ENCODE measurements around the gene CAMSAP2.

DNA sequence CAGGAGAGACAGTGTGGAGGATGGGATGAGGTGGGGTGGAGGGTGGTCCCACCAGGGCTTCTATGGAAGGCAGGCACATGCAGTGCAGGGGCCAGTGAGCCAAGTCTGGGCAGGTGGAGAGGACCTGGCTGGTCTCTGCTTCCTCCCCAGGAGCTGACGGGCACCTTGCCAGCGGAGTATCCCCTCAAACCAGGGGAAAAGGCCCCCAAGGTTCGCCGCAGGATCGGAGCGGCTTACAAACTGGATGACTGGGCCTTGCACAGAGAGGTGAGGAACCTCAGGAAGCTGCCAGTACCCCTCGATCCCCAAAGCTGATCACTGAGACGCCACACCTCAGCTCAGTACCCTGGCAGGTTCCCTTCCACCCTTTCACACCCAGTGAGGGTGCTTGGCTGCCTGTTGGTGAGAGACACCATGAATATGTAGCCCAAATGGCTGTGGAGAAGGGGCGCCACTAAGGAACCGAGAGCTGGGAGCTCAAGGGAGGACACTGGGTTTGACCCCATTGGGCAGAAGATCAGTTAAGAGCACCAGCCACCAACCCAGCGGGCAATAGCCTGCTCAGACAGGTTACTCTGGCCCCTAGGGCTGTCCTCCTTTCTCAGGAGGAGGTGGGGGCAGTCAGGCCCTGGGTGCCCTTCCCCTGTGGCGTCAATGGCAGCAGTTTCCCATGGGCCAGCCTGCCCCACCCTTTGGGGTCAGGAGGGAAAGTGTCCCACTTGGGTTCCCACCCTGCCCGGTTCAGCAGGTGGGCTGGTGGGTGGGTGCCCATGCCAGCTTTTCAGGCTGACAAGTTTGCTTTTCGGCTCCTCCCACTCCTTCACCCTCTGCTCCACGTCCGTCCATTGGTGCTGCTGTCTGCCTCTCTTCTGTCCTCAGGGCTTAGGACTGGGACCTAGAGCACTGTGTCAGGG, 161.5 kb downstream of the CAMSAP2 start:
- no peak for TF ChIP-seq POLR2A (IDR thresholded peaks at IDR 0.05)
- TF ChIP-seq, protein P1, sequence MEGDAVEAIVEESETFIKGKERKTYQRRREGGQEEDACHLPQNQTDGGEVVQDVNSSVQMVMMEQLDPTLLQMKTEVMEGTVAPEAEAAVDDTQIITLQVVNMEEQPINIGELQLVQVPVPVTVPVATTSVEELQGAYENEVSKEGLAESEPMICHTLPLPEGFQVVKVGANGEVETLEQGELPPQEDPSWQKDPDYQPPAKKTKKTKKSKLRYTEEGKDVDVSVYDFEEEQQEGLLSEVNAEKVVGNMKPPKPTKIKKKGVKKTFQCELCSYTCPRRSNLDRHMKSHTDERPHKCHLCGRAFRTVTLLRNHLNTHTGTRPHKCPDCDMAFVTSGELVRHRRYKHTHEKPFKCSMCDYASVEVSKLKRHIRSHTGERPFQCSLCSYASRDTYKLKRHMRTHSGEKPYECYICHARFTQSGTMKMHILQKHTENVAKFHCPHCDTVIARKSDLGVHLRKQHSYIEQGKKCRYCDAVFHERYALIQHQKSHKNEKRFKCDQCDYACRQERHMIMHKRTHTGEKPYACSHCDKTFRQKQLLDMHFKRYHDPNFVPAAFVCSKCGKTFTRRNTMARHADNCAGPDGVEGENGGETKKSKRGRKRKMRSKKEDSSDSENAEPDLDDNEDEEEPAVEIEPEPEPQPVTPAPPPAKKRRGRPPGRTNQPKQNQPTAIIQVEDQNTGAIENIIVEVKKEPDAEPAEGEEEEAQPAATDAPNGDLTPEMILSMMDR (IDR thresholded peaks at IDR 0.05): no peak
- no peak for TF ChIP-seq POLR2AphosphoS5 (IDR thresholded peaks at IDR 0.05)
- TF ChIP-seq EP300 (IDR thresholded peaks at IDR 0.05): no peak

Data from upper lobe of left lung (tissue), 4 donors.